EL (cell line): ENCODE data around the gene PTH1R.

ENCODE experiments used
- DNase-seq: peaks from one replicate; pipeline ENCODE4 v3.0.0-alpha.2; 2016

The PTH1R gene

GRCh38 chr3:46865031-46865507 lies 12.5 kb upstream of the PTH1R start:
- peak; percentile 17 for DNase-seq

GRCh38 chr3:46865546-46865945 lies 12.0 kb upstream of the PTH1R start:
- DNase-seq, result no peak

- no peak for DNase-seq
These were observed 11.4 kb upstream of the PTH1R start for GRCh38 chr3:46866032-46866595.

GRCh38 chr3:46866720-46867549 lies 10.6 kb upstream of the PTH1R start:
- DNase-seq, result peak; percentile 57

GRCh38 chr3:46867550-46867898 lies 10.0 kb upstream of the PTH1R start:
- no peak for DNase-seq

- DNase-seq, result no peak
These were observed 9.2 kb upstream of the PTH1R start for GRCh38 chr3:46868287-46868686.

GRCh38 chr3:46868948-46869347 lies 8.6 kb upstream of the PTH1R start:
- DNase-seq, result no peak

GRCh38 chr3:46869440-46869839 lies 8.1 kb upstream of the PTH1R start:
- no peak for DNase-seq

GRCh38 chr3:46870651-46871050 lies 6.9 kb upstream of the PTH1R start:
- no peak for DNase-seq

GRCh38 chr3:46871222-46871621 lies 6.3 kb upstream of the PTH1R start:
- DNase-seq, result no peak

GRCh38 chr3:46873521-46873920 lies 4.0 kb upstream of the PTH1R start:
- no peak for DNase-seq

GRCh38 chr3:46874430-46874829 lies 3.1 kb upstream of the PTH1R start:
- DNase-seq, result no peak

GRCh38 chr3:46875560-46875959 lies 2.0 kb upstream of the PTH1R start:
- DNase-seq, result no peak

GRCh38 chr3:46876313-46877300 lies 914 bp upstream of the PTH1R start:
- peak; percentile 15 for DNase-seq

- peak; percentile 70 for DNase-seq
These were observed 1.4 kb downstream of the PTH1R start for GRCh38 chr3:46878781-46879436.

- DNase-seq, result no peak
These were observed 3.5 kb downstream of the PTH1R start for GRCh38 chr3:46880884-46881595.

GRCh38 chr3:46881596-46882376 lies 4.3 kb downstream of the PTH1R start:
- DNase-seq, result peak; percentile 32

- DNase-seq, result peak; percentile 45
These were observed 5.0 kb downstream of the PTH1R start for GRCh38 chr3:46882377-46883053.

GRCh38 chr3:46883054-46883829 lies 5.7 kb downstream of the PTH1R start:
- DNase-seq, result peak; percentile 37

GRCh38 chr3:46883830-46884185 lies 6.3 kb downstream of the PTH1R start:
- DNase-seq, result no peak
